ENCODE measurements around the gene UBE2F.

Gene UBE2F

DNA sequence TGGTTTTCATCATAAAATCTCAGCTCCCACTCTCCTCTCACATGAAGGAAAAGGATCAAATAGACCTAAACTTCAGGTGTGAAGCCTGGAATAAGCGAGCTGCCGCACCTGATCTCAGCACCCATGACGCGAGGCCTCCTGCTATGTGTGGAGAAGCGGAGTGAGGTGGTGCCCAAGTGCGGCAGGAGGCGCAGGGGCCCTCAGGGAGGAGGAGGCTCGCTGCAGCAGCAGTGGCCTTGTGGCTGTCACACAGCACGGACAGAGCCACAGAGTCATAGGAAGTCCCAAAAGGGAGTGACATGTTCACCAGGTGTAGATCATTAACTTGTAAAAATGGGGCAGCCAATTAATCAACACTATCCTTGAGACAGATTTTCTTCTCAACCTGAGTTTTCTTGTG is 103.1 kb downstream of the UBE2F start:
- Histone ChIP-seq H2AK5ac (ENCODE audit: low read length) (no peak overlapping the region), H3K9ac (ENCODE audit: low read length) (no peak overlapping the region), H3K23ac (ENCODE audit: low read length) (no peak overlapping the region), H3K4me3 (ENCODE audit: low read depth, low read length) (no peak overlapping the region), H3K36me3 (ENCODE audit: control insufficient read depth in 1 of 2, insufficient read depth in 2 of 2, low read length in 2 of 2) (peaks cover 15 to 25% of the 10 kb centered on the region in 2 experiments), H3K79me2 (ENCODE audit: control insufficient read depth, insufficient read depth, low read length, poor library complexity) (no peaks in the 10 kb centered on the region), H3K18ac (ENCODE audit: low read length) (no peak overlapping the region), H3K79me1 (ENCODE audit: low read length) (no peaks in the 10 kb centered on the region), H2AFZ (ENCODE audit: insufficient read depth, low read length, poor library complexity) (no peak overlapping the region), H2BK12ac (ENCODE audit: low read length) (no peak overlapping the region), H3K27me3 (ENCODE audit: insufficient read depth, low read length) (no peaks in the 10 kb centered on the region), H3K27ac (ENCODE audit: low read depth, low read length) (no peak overlapping the region), H2BK5ac (ENCODE audit: low read depth, low read length, poor library complexity) (no peak overlapping the region), H3K9me3 (ENCODE audit: insufficient read depth, low read depth, low read length) (peaks cover 3% of the 10 kb centered on the region), H4K91ac (ENCODE audit: low read depth, low read length) (no peak overlapping the region), H3K4me2 (ENCODE audit: low read length) (no peak overlapping the region), H4K8ac (ENCODE audit: low read depth, low read length) (no peak overlapping the region), H4K12ac (ENCODE audit: low read depth, low read length) (no peak overlapping the region), H2BK120ac (ENCODE audit: insufficient read depth, low read length, poor library complexity) (no peak overlapping the region), H3K14ac (ENCODE audit: low read length) (no peak overlapping the region), H3K4ac (ENCODE audit: low read depth, low read length) (no peak overlapping the region), H3K4me1 (ENCODE audit: control insufficient read depth in 1 of 2, insufficient read depth in 2 of 2, low read length in 2 of 2) (no peaks in the 10 kb centered on the region)
- WGBS (ENCODE audit: extremely low coverage, insufficient coverage, insufficient read length), result no CpG with 5 or more reads among the region's 9 CpGs
- DNase-seq, result no peak

DNA sequence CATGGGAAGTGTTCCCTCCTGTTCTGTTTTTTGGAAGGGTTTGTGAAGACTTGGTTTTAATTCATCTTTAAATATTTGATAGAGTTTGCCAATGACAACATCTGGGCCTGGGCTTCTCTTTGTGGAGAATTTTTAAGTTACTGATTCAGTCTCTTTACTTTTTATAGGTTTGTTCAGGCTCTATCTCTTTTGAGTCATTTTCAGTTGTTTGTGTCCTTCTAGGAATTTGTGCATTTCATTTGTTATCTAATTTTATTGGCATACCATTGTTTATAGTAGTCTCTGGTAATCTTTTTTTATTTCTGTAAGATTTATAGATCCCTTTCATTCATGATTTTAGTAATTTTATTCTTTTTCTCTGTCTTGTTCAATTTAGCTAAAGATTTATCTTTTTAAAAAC is 108.6 kb downstream of the UBE2F start:
- no peak for DNase-seq
- Histone ChIP-seq H3K27ac (ENCODE audit: low read depth, low read length) (no peak overlapping the region), H3K4ac (ENCODE audit: low read depth, low read length) (no peak overlapping the region), H2AFZ (ENCODE audit: insufficient read depth, low read length, poor library complexity) (no peak overlapping the region), H3K79me2 (ENCODE audit: control insufficient read depth, insufficient read depth, low read length, poor library complexity) (no peaks in the 10 kb centered on the region), H2BK5ac (ENCODE audit: low read depth, low read length, poor library complexity) (no peak overlapping the region), H3K18ac (ENCODE audit: low read length) (no peak overlapping the region), H2BK120ac (ENCODE audit: insufficient read depth, low read length, poor library complexity) (no peak overlapping the region), H3K4me2 (ENCODE audit: low read length) (no peak overlapping the region), H3K4me1 (ENCODE audit: control insufficient read depth in 1 of 2, insufficient read depth in 2 of 2, low read length in 2 of 2) (no peaks in the 10 kb centered on the region), H3K27me3 (ENCODE audit: insufficient read depth, low read length) (no peaks in the 10 kb centered on the region), H3K4me3 (ENCODE audit: low read depth, low read length) (no peak overlapping the region), H3K36me3 (ENCODE audit: control insufficient read depth in 1 of 2, insufficient read depth in 2 of 2, low read length in 2 of 2) (peaks cover 3 to 4% of the 10 kb centered on the region in 2 experiments), H3K9ac (ENCODE audit: low read length) (no peak overlapping the region), H3K79me1 (ENCODE audit: low read length) (no peaks in the 10 kb centered on the region), H3K14ac (ENCODE audit: low read length) (no peak overlapping the region), H4K91ac (ENCODE audit: low read depth, low read length) (no peak overlapping the region), H2BK12ac (ENCODE audit: low read length) (no peak overlapping the region), H4K12ac (ENCODE audit: low read depth, low read length) (no peak overlapping the region), H3K23ac (ENCODE audit: low read length) (no peak overlapping the region), H4K8ac (ENCODE audit: low read depth, low read length) (no peak overlapping the region), H3K9me3 (ENCODE audit: insufficient read depth, low read depth, low read length) (no peaks in the 10 kb centered on the region), H2AK5ac (ENCODE audit: low read length) (no peak overlapping the region)

DNA sequence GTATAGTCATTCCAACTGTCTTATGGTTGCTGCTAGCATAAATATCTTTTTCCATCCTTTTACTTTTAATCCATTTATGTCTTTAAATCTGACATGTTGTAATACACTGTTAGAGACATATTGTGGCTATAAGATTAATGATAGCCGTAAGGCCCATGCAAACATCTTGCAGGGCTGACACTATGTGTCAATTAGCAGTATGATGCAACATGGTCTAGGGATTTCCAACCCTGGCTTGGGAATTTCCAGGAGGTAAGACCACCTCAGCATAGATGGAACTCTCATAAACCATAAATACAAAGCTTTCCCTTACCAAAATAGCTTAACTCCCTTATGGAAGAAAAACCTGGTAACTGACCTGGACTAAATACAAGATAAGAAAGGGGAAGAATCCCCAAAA is 110.5 kb downstream of the UBE2F start:
- no peak overlapping the region for H2AFZ ChIP-seq (ENCODE audit: insufficient read depth, low read length, poor library complexity)
- H4K12ac ChIP-seq (ENCODE audit: low read depth, low read length), result no peak overlapping the region
- no peak overlapping the region for H4K8ac ChIP-seq (ENCODE audit: low read depth, low read length)
- no peak overlapping the region for H3K14ac ChIP-seq (ENCODE audit: low read length)
- no peaks in the 10 kb centered on the region for H3K4me1 ChIP-seq (ENCODE audit: control insufficient read depth in 1 of 2, insufficient read depth in 2 of 2, low read length in 2 of 2)
- no peaks in the 10 kb centered on the region for H3K79me1 ChIP-seq (ENCODE audit: low read length)
- no peak overlapping the region for H3K4me2 ChIP-seq (ENCODE audit: low read length)
- H4K91ac ChIP-seq (ENCODE audit: low read depth, low read length), result no peak overlapping the region
- no peak overlapping the region for H3K9ac ChIP-seq (ENCODE audit: low read length)
- H2AK5ac ChIP-seq (ENCODE audit: low read length), result no peak overlapping the region
- no peak overlapping the region for H2BK120ac ChIP-seq (ENCODE audit: insufficient read depth, low read length, poor library complexity)
- no peak overlapping the region for H3K23ac ChIP-seq (ENCODE audit: low read length)
- no peak overlapping the region for H3K18ac ChIP-seq (ENCODE audit: low read length)
- H2BK5ac ChIP-seq (ENCODE audit: low read depth, low read length, poor library complexity), result no peak overlapping the region
- H3K4ac ChIP-seq (ENCODE audit: low read depth, low read length), result no peak overlapping the region
- no peak overlapping the region for H2BK12ac ChIP-seq (ENCODE audit: low read length)
- H3K79me2 ChIP-seq (ENCODE audit: control insufficient read depth, insufficient read depth, low read length, poor library complexity), result no peaks in the 10 kb centered on the region
- no peak overlapping the region for H3K27ac ChIP-seq (ENCODE audit: low read depth, low read length)
- peaks cover 12 to 15% of the 10 kb centered on the region in 2 experiments for H3K36me3 ChIP-seq (ENCODE audit: control insufficient read depth in 1 of 2, insufficient read depth in 2 of 2, low read length in 2 of 2)
- no peaks in the 10 kb centered on the region for H3K27me3 ChIP-seq (ENCODE audit: insufficient read depth, low read length)
- H3K9me3 ChIP-seq (ENCODE audit: insufficient read depth, low read depth, low read length), result no peaks in the 10 kb centered on the region
- no peak for DNase-seq
- H3K4me3 ChIP-seq (ENCODE audit: low read depth, low read length), result no peak overlapping the region
- no CpG with 5 or more reads among the region's 1 CpG for WGBS (ENCODE audit: extremely low coverage, insufficient coverage, insufficient read length)

DNA sequence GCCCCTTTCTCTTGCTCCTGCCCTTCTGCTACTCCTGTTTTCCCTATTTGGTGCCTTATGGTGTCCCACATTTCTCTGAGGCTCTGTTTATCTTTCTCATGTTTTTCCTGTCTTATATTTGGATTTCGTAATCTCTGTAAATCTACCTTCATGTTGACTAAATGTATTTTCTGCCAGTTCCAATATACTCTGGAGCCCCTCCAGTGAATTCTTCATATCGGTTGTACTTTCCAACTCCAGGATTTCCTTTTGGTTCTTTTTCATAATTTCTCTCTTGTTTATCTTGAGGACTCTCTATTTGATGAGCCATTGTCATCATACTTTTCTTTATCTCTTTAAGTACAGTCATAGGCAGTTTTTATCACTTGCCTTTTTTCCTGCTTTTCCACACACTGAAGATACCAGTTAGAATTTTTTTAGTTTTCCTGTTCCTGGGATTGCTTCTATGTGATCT is 113.1 kb downstream of the UBE2F start:
- H3K4ac ChIP-seq (ENCODE audit: low read depth, low read length), result no peak overlapping the region
- H3K4me2 ChIP-seq (ENCODE audit: low read length), result no peak overlapping the region
- H2AFZ ChIP-seq (ENCODE audit: insufficient read depth, low read length, poor library complexity), result no peak overlapping the region
- no peak overlapping the region for H4K8ac ChIP-seq (ENCODE audit: low read depth, low read length)
- no peaks in the 10 kb centered on the region for H3K79me1 ChIP-seq (ENCODE audit: low read length)
- DNase-seq, result no peak
- no CpG with 5 or more reads among the region's 2 CpGs for WGBS (ENCODE audit: extremely low coverage, insufficient coverage, insufficient read length)
- H2BK5ac ChIP-seq (ENCODE audit: low read depth, low read length, poor library complexity), result no peak overlapping the region
- no peak overlapping the region for H2BK12ac ChIP-seq (ENCODE audit: low read length)
- no peak overlapping the region for H3K27ac ChIP-seq (ENCODE audit: low read depth, low read length)
- no peak overlapping the region for H3K18ac ChIP-seq (ENCODE audit: low read length)
- H3K27me3 ChIP-seq (ENCODE audit: insufficient read depth, low read length), result no peaks in the 10 kb centered on the region
- no peak overlapping the region for H4K12ac ChIP-seq (ENCODE audit: low read depth, low read length)
- no peaks in the 10 kb centered on the region for H3K9me3 ChIP-seq (ENCODE audit: insufficient read depth, low read depth, low read length)
- no peak overlapping the region for H3K14ac ChIP-seq (ENCODE audit: low read length)
- H3K23ac ChIP-seq (ENCODE audit: low read length), result no peak overlapping the region
- no peak overlapping the region for H4K91ac ChIP-seq (ENCODE audit: low read depth, low read length)
- H3K4me1 ChIP-seq (ENCODE audit: control insufficient read depth in 1 of 2, insufficient read depth in 2 of 2, low read length in 2 of 2), result no peaks in the 10 kb centered on the region
- no peak overlapping the region for H2BK120ac ChIP-seq (ENCODE audit: insufficient read depth, low read length, poor library complexity)
- no peak overlapping the region for H3K9ac ChIP-seq (ENCODE audit: low read length)
- H3K36me3 ChIP-seq (ENCODE audit: control insufficient read depth in 1 of 2, insufficient read depth in 2 of 2, low read length in 2 of 2), result peaks cover 16 to 20% of the 10 kb centered on the region in 2 experiments
- H3K79me2 ChIP-seq (ENCODE audit: control insufficient read depth, insufficient read depth, low read length, poor library complexity), result no peaks in the 10 kb centered on the region
- H2AK5ac ChIP-seq (ENCODE audit: low read length), result no peak overlapping the region
- no peak overlapping the region for H3K4me3 ChIP-seq (ENCODE audit: low read depth, low read length)
